Brain microvascular endothelial cell (primary cell): Measurements from ENCODE around the gene CALD1.

Experiments used
- DNase-seq: peaks from one replicate; pipeline ENCODE4 v3.0.0-alpha.2; 2020
- H3K27ac ChIP-seq: fragments of 250-450 bp; sonication (Bioruptor Pico); 2 replicates; pipeline ENCODE4 v1.5.1; 2020; ENCODE audit warnings: mild to moderate bottlenecking, moderate library complexity
- H3K27me3 ChIP-seq: fragments of 250-450 bp; sonication (Bioruptor Pico); replicated peaks from 2 replicates; pipeline ENCODE4 v1.5.1; 2020; ENCODE audit warnings: mild to moderate bottlenecking
- H3K36me3 ChIP-seq: fragments of 250-450 bp; sonication (Bioruptor Pico); replicated peaks from 2 replicates; pipeline ENCODE4 v1.5.1; 2020; ENCODE audit warnings: mild to moderate bottlenecking
- H3K4me3 ChIP-seq: 2 replicates; pipeline ENCODE4 v1.5.1; 2011; ENCODE audit warnings: low read depth, mild to moderate bottlenecking, control low read depth, low read length, moderate library complexity
- in situ Hi-C: cut with HindIII; loops from 2 replicates; pipeline ENCODE4 v1.10.0; 2017; ENCODE audit warnings: low sequenced_read_pairs, low pct_ligation_motif_present
- TF ChIP-seq, protein P1 (sequence below): IDR thresholded peaks from 2 replicates; pipeline ENCODE4 v1.5.1; 2011; ENCODE audit warnings: low read depth, mild to moderate bottlenecking, moderate library complexity, low read length, control low read depth, inconsistent platforms; ENCODE audit errors: missing control alignments

CALD1 gene

DNA sequence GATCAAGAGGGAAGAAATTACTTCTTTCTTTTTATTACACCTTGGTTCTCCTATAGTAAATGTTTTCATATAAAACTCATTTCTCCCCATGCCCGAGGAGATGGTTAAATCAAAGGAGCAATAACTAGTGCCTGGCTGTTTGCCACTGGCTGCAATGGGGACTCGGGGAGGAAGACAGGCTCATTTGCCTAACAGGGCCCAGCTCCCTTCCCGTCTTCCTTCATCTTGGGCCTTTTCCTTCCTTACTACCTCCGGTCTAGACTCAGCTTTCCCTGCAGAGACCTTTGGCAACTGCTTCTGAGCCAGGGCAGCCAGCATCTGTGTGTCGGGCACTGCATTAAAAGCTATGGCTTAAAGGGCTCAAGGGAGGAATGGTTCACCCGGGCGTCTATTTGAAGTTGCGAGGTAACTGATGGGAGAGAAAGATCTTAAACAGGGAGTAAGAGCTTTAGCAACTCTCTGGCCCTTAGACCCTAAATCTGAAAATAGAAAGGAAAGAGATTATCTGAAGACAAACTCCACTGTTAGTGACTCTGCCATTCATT lies 63.5 kb downstream of the CALD1 start:
- H3K4me3 ChIP-seq = no peak overlapping the region
- in situ Hi-C loops = no loop called here
- no peak for DNase-seq
- H3K27me3 ChIP-seq = no peaks in the 10 kb centered on the region
- peaks cover 58% of the 10 kb centered on the region for H3K36me3 ChIP-seq
- peak overlapping the region; percentile 24 for H3K27ac ChIP-seq
- TF ChIP-seq, protein P1, sequence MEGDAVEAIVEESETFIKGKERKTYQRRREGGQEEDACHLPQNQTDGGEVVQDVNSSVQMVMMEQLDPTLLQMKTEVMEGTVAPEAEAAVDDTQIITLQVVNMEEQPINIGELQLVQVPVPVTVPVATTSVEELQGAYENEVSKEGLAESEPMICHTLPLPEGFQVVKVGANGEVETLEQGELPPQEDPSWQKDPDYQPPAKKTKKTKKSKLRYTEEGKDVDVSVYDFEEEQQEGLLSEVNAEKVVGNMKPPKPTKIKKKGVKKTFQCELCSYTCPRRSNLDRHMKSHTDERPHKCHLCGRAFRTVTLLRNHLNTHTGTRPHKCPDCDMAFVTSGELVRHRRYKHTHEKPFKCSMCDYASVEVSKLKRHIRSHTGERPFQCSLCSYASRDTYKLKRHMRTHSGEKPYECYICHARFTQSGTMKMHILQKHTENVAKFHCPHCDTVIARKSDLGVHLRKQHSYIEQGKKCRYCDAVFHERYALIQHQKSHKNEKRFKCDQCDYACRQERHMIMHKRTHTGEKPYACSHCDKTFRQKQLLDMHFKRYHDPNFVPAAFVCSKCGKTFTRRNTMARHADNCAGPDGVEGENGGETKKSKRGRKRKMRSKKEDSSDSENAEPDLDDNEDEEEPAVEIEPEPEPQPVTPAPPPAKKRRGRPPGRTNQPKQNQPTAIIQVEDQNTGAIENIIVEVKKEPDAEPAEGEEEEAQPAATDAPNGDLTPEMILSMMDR = no peak

DNA sequence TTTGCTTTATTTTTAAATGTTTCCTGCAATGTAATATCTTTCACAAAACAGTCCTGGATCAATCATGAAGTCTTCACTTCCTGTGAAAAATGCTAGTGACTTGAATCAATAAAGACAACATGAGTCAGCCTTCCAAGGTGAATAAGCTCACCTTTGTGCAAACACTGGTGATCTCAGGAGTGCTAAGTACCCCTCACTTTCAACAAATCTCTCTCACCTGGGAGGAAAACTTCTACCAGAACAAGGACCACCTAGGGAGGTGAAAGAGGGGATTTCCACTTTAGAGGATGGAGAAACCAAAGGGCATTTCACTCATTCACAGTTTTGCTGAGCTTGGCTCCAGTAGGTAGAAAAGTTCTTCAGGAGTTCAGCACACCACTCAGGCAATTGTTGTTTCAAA lies 64.8 kb downstream of the CALD1 start:
- H3K27me3 ChIP-seq = no peaks in the 10 kb centered on the region
- DNase-seq = no peak
- H3K4me3 ChIP-seq = no peak overlapping the region
- TF ChIP-seq, protein P1 = no peak
- in situ Hi-C loops = no loop called here
- H3K27ac ChIP-seq = no peak overlapping the region
- peaks cover 60% of the 10 kb centered on the region for H3K36me3 ChIP-seq

DNA sequence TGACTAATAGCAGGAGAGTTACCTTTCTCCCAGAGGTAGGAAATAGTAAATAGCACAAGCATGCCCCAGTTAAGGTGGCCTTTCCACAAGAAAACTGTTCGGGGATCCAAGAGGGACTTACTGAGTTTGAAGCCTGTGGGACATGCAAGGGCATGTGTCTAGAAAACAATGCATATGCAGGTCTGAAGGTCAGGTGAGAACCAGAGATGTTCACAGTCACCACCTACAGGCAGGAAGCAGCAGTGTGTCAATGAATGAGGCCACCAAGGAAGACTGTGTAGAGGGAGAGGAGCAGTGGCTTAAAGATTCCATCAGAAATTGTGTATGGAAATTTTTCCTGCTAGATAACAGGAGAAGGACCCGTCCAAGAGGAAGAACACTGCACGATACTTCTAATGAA lies 66.0 kb downstream of the CALD1 start:
- no peak overlapping the region for H3K4me3 ChIP-seq
- H3K27ac ChIP-seq = no peak overlapping the region
- TF ChIP-seq, protein P1 = peak; percentile 64
- in situ Hi-C loops = no loop called here
- H3K36me3 ChIP-seq = peaks cover 61% of the 10 kb centered on the region
- no peak for DNase-seq
- no peaks in the 10 kb centered on the region for H3K27me3 ChIP-seq

DNA sequence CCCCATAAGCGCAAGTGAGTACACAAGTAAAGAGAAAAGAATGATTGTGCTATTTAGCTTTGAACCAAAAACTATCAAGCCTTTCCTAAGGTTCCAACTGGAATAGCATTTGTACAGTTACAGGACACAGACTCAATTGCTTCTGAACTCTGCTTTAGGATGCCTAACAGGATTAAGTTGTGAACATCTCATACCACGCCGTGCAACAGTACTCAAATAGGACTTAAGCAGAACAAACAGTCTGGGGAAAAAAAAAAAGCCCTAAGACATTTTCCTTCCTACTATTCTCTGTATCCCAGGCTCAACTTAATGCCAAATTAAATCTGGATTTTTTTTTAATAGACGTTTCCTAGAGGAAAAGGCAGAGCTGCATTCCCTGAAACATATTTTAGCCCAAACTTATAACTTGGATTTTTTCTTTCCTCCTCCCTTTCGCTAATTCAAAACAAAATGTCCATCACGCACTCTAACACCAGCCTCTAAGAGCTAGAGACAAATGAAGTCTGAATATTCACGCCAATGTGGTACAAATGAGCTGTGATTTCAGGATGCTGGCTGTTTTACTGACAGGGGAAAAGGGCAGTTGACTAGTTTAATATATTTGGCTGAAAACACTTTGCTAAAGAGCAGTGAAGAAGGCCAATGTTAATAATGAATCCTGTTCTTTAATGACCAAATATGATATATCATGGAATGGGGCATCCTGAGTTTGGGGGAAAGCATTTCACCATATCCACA lies 68.6 kb downstream of the CALD1 start:
- in situ Hi-C loops = no loop called here
- Histone ChIP-seq H3K36me3 (peaks cover 70% of the 10 kb centered on the region), H3K4me3 (no peak overlapping the region), H3K27me3 (no peaks in the 10 kb centered on the region), H3K27ac (peak overlapping the region; percentile 0)
- DNase-seq = no peak
- TF ChIP-seq, protein P1 = no peak

DNA sequence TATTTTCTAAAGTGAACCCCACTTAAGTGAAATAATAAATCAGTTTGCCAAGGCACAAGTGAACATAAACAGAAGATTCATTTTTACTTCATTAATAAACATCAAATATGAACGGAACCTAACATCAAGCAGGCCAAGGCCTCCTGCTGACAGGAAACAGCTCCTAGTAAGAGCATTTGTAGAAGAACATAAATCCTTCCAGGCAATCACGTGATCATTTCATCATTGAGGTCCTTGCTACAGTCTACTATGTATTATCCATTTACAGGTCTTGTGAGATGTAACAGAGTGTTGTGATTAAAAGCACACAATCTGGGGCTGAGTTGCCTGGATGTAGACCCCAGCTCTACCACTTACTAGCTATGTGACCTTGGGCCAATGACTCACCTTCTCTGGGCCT lies 70.6 kb downstream of the CALD1 start:
- TF ChIP-seq, protein P1 = peak; percentile 2
- peaks cover 59% of the 10 kb centered on the region for H3K36me3 ChIP-seq
- peak; percentile 47 for DNase-seq
- H3K27ac ChIP-seq = peak overlapping the region; percentile 0
- in situ Hi-C loops = no loop called here
- H3K4me3 ChIP-seq = no peak overlapping the region
- H3K27me3 ChIP-seq = no peaks in the 10 kb centered on the region
